Activated CD8-positive, alpha-beta T cell treated with anti-CD3 and anti-CD28 coated beads for 36 hours (primary cell): ENCODE data around the gene CAND2. TPM values are rescaled to one million over a fixed set of nuclear protein-coding genes. Genes with fewer than 3 reads are reported as not detected.

Experiments used
- ATAC-seq: fragments of 200-7000 bp; cut with Tn5 transposase; one replicate; pipeline ENCODE4 v1.10.0; 2021; ENCODE audit warnings: mild to moderate bottlenecking, moderate library complexity
- CTCF ChIA-PET: fragments of 350-600 bp; sonication (Branson Sonifier 250); formaldehyde crosslinking; loops from one replicate; lab custom pipeline; 2021; ENCODE audit warnings: antibody characterized with exemption; lab: Charles Lee
- POLR2A ChIA-PET: fragments of 350-600 bp; sonication (Branson Sonifier 250); formaldehyde crosslinking; loops from one replicate; lab custom pipeline; 2021; ENCODE audit warnings: antibody characterized with exemption; lab: Charles Lee
- DNase-seq: peaks from one replicate; pipeline ENCODE4 v3.0.0-alpha.2; 2020
- H3K27ac Mint-ChIP-seq: one replicate; pipeline ENCODE4 v1.8.0; 2021; ENCODE audit warnings: mild to moderate bottlenecking, mixed read lengths
- H3K27me3 Mint-ChIP-seq: one replicate; pipeline ENCODE4 v1.8.0; 2021; ENCODE audit warnings: mixed read lengths
- H3K36me3 Mint-ChIP-seq: one replicate; pipeline ENCODE4 v1.8.0; 2021; ENCODE audit warnings: low read depth, mixed read lengths
- H3K4me1 Mint-ChIP-seq: one replicate; pipeline ENCODE4 v1.8.0; 2021; ENCODE audit warnings: low read depth, mixed read lengths
- H3K4me3 Mint-ChIP-seq: one replicate; pipeline ENCODE4 v1.8.0; 2021; ENCODE audit warnings: mild to moderate bottlenecking, moderate library complexity, mixed read lengths
- H3K9me3 Mint-ChIP-seq: one replicate; pipeline ENCODE4 v1.8.0; 2021; ENCODE audit warnings: mixed read lengths
- CTCF ChIP-seq: fragments of 200-600 bp; IDR thresholded peaks from one replicate; pipeline ENCODE4 v1.8.0; 2022; ENCODE audit warnings: antibody characterized with exemption, mild to moderate bottlenecking
- intact Hi-C: fragments of 100-400 bp; cut with micrococcal nuclease; formaldehyde crosslinking; loops from one replicate; pipeline ENCODE4 v1.10.0; 2022
- total RNA-seq, 2 experiments: library from RNA; stranded (reverse); gene quantifications; one replicate each; pipeline ENCODE4 v1.2.3, GENCODE V29; 2021

CAND2 gene
- total RNA-seq, 2 experiments from 2014 or later, result 1.5 to 1.9 TPM

- Mint-ChIP-seq H3K36me3 (no peaks in the 10 kb centered on the region), H3K27me3 (peaks cover 3% of the 10 kb centered on the region), H3K4me1 (peaks cover 3% of the 10 kb centered on the region), H3K9me3 (no peaks in the 10 kb centered on the region), H3K27ac (no peak overlapping the region), H3K4me3 (no peak overlapping the region)
- no peak for ATAC-seq
- DNase-seq, result no peak
- no peak for TF ChIP-seq CTCF
- CTCF ChIA-PET, result interaction anchor here (2.2 kb wide), 1 partner anchor 17 kb away, joined by 6 read pairs; no protein-coding TSS in a partner anchor
- intact Hi-C loops, result no loop called here
- POLR2A ChIA-PET, result no interaction called here
Measured at GRCh38 chr3:12793701-12794100, 2.8 kb upstream of the CAND2 start.

- H3K27ac Mint-ChIP-seq, result no peak overlapping the region
- peak overlapping the region; percentile 70 for H3K4me3 Mint-ChIP-seq
- TF ChIP-seq CTCF, result no peak
- no peaks in the 10 kb centered on the region for H3K36me3 Mint-ChIP-seq
- CTCF ChIA-PET, result interaction anchor here (2.1 to 4.6 kb wide), 5 partner anchors 10 to 13 kb away, joined by 8 to 38 read pairs (median 13); no protein-coding TSS in a partner anchor
- ATAC-seq, result no peak
- intact Hi-C loops, result no loop called here
- no peak for DNase-seq
- H3K4me1 Mint-ChIP-seq, result peaks cover 3% of the 10 kb centered on the region
- POLR2A ChIA-PET, result interaction anchor here (0.8 to 3.1 kb wide), 6 partner anchors 13 to 44 kb away, joined by 3 to 24 read pairs (median 15); partner anchors contain the start of gene RPL32
- no peaks in the 10 kb centered on the region for H3K9me3 Mint-ChIP-seq
- H3K27me3 Mint-ChIP-seq, result peaks cover 3% of the 10 kb centered on the region
Measured at GRCh38 chr3:12797124-12797891, 828 bp downstream of the CAND2 start.

- no peak for TF ChIP-seq CTCF
- intact Hi-C loops, result no loop called here
Measured at GRCh38 chr3:12797892-12798558, 1.5 kb downstream of the CAND2 start.

GRCh38 chr3:12798559-12799179 is 2.2 kb downstream of the CAND2 start:
- H3K27ac Mint-ChIP-seq, result no peak overlapping the region
- peaks cover 3% of the 10 kb centered on the region for H3K4me1 Mint-ChIP-seq
- H3K4me3 Mint-ChIP-seq, result no peak overlapping the region
- no peaks in the 10 kb centered on the region for H3K9me3 Mint-ChIP-seq
- peaks cover 3% of the 10 kb centered on the region for H3K27me3 Mint-ChIP-seq
- no peaks in the 10 kb centered on the region for H3K36me3 Mint-ChIP-seq
- no peak for DNase-seq
- intact Hi-C loops, result no loop called here
- CTCF ChIA-PET, result interaction anchor here (0.9 to 4.6 kb wide), 5 partner anchors 8 to 43 kb away, joined by 3 to 38 read pairs (median 8); partner anchors contain the start of gene RPL32
- POLR2A ChIA-PET, result interaction anchor here (3.0 to 3.1 kb wide), 2 partner anchors 38 to 43 kb away, joined by 23 to 24 read pairs; partner anchors contain the start of gene RPL32
- no peak for TF ChIP-seq CTCF
- no peak for ATAC-seq

More at GRCh38 chr3:12797892-12798558, 1.5 kb downstream of the CAND2 start:
- Mint-ChIP-seq H3K4me3 (no peak overlapping the region), H3K9me3 (no peaks in the 10 kb centered on the region), H3K27ac (no peak overlapping the region), H3K4me1 (peaks cover 3% of the 10 kb centered on the region), H3K27me3 (peaks cover 3% of the 10 kb centered on the region), H3K36me3 (no peaks in the 10 kb centered on the region)
- DNase-seq (no peak), ATAC-seq (no peak)
- POLR2A ChIA-PET, result interaction anchor here (2.5 to 3.1 kb wide), 3 partner anchors 35 to 43 kb away, joined by 15 to 24 read pairs (median 23); partner anchors contain the start of gene RPL32
- CTCF ChIA-PET, result interaction anchor here (2.1 to 4.6 kb wide), 3 partner anchors 9 to 12 kb away, joined by 8 to 38 read pairs (median 13); no protein-coding TSS in a partner anchor
